Esophagus squamous epithelium (tissue), 4 donors: ENCODE data around the gene GLT8D1.

ENCODE experiments used
- CTCF ChIP-seq, 6 experiments: fragments of 450-650 bp in 4 of 6; fragments of 200-600 bp in 2 of 6; sonication (generic) in 2 of 6; IDR thresholded peaks; one replicate each; pipeline ENCODE4 v1.5.1; 2016 to 2019; ENCODE audit warnings: antibody characterized with exemption in 6 of 6, mild to moderate bottlenecking in 4 of 6, moderate library complexity in 4 of 6
- POLR2A ChIP-seq, 4 donors: fragments of 450-650 bp; IDR thresholded peaks; one replicate each; pipeline ENCODE4 v1.6.1; 2017; ENCODE audit warnings: antibody characterized with exemption in 4 of 4, mild to moderate bottlenecking in 4 of 4, moderate library complexity in 3 of 4

GRCh38 chr3:52743152-52743551, 37.6 kb upstream of the GLT8D1 start:
- no peak for TF ChIP-seq POLR2A (IDR thresholded peaks at IDR 0.05)
- no peak for TF ChIP-seq CTCF (IDR thresholded peaks at IDR 0.05)
